NCI-H128 (cell line): Measurements from ENCODE around the gene LRRTM2.
"Not testable (repeated sequence)": the region's sequence is repeated elsewhere in the genome, so short reads cannot be mapped to it uniquely, and the experiment has no call there.

ENCODE experiments used
- DNase-seq: peaks from one replicate; lab custom pipeline; 2025; ENCODE audit not compliant: unreplicated experiment; lab: John Stamatoyannopoulos, UW

Gene LRRTM2

DNA sequence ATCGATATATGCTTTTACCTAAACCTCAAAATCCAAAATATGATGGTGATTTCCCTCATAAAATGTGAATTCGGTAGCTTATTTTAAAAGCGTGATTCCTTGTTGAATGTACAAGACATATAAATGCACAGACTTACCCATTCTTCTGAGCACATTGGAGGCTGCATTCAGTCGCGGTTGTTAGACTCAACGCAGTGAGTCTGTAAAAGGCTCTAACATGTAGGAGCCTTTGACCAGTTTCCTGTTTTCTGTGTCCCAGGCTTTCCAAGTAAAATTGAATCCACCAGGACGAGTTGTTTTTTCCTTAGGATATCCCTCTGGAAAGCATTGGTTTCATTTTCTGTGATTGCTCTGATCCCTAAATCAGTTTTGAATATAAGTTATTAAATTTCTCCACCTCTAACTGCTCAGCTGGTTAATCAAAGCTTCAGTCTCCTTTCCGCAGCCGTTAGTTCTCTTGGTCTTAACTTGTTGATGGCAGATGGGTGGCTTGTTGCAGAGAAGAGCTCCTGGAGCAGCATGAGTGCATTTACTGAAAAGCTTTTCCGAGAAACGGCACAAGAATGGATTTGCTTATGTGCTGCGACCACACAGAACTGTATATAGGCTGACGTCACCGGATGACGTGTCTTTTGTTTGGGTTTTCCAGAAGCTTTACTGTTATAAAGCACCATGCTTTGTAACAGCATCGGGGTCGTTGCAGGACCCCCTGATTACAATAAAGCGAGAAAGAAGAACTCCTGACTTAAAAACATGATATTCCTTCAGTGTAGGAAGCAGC lies at the start of gene LRRTM2:
Gene LRRTM2 (minus strand): TSS at position 565 of the 781 bp plus-strand sequence. CDS start 424 bp downstream, at position 141.
- DNase-seq = peak; percentile 14

DNA sequence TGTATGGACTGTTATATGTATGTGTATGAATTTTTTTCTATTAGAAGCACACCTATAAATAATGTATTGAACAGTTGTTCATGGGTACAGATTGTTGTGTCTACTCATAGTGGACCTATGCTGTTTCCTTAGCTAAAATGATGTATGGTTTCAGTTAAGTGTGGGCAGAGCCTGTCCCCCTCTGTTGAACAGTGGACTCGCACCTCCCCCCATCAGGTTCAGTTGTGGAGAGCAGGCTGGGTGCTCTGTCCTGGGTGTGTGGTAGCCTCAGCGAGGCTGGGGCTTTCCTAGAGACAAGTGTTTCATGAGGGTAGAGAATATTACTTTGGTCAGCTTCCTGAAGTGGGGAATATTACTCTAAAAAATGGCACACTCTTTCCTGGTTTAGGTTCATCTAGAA lies 47.4 kb upstream of the LRRTM2 start:
- DNase-seq = no peak

- not testable (repeated sequence) for DNase-seq
Measured at GRCh38 chr5:138921362-138921761, 46.2 kb upstream of the LRRTM2 start.

GRCh38 chr5:138920181-138920580 lies 45.0 kb upstream of the LRRTM2 start:
- DNase-seq = no peak

DNA sequence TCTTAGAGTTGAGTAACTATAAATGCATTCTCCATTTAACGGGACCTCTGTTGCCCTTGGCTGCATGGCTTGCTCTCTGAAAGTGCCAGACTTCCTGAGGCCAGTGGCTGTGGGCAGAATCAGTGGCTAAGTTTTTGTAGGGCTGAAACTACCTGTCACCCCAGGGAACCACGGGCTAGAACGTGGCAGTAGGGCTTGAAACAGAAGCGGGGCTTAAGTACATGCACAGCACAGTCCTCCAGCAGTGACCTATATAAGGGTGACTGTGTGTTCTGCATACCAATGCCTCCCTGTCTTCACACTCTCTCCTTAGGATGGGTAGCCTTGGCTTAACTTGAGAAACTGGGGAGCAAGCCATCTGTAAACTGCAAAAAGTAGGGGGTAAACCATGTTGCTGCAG lies 43.6 kb upstream of the LRRTM2 start:
- DNase-seq = no peak

GRCh38 chr5:138914338-138914737 lies 39.2 kb upstream of the LRRTM2 start:
- no peak for DNase-seq

DNA sequence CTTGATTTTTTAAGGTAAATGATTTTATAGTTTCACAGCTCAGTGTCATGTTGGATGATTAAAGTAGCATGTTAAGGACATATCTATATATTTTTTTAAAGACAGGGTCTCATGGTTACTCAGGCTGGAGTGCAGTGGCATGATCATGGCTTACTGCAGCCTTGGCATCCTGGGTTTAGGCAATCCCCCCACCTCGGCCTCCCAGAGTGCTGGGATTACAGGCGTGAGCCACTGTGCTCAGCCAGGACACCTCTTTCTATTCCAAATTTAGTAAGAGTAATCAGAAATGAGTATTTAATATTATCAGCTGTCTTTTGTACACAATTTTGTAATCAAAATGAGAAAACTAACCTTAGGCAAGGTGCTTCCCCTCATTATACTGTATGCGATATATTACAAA lies 38.6 kb upstream of the LRRTM2 start:
- DNase-seq = no peak

- no peak for DNase-seq
Measured at GRCh38 chr5:138912093-138912492, 37.0 kb upstream of the LRRTM2 start.

DNA sequence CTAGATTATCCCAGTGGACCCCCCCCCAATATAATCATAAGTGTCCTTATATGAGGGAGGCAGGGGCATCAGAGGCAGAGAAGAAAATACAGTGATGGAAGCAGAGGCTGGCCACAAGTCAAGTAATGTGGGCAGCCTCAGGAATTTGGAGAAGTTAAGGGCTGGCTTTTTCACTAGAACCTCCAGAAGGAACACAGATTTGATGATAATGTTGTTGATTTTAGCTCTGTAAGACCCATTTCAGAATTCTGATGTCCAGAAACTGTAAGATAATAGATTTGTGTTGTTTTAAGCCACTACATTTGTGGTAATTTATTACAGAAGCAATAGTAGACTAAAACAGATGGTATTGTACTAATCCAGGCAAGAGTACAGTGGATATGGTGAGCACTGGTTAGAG lies 36.3 kb upstream of the LRRTM2 start:
- DNase-seq = no peak

DNA sequence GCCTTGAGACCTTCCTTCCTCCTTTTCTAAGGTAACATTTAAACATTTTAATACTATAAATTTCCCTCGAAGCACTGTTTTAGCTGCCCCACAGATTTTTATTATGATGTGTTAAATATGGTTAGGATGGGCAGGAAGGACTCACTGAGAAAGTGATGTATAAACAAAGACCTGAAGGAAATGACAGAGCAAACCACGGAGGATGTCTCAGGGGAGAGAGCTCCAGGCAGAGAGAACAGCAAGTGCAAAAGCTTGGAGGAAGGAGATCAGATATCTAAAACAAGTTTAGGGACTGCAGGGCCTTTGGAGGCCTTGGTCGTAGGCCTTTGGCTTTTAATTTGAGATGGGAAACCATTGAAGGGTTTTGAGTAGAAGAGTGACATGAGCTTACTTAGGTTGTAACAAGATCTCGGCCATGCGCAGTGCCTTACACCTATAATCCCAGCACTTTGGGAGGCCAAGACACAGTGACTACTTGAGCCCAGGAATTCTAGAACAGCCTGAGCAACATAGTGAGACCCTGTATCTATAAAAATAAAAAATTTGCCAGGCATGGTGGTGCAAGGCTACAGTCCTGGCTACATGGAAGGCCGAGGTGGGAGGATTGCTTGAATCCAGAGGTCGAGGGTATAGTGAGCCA lies 35.5 kb upstream of the LRRTM2 start:
- DNase-seq = no peak

- no peak for DNase-seq
Measured at GRCh38 chr5:138909734-138910133, 34.6 kb upstream of the LRRTM2 start.

- no peak for DNase-seq
Measured at GRCh38 chr5:138905541-138905940, 30.4 kb upstream of the LRRTM2 start.

GRCh38 chr5:138903130-138903775 lies 28.1 kb upstream of the LRRTM2 start:
- no peak for DNase-seq

GRCh38 chr5:138901716-138902115 lies 26.6 kb upstream of the LRRTM2 start:
- DNase-seq = no peak

- no peak for DNase-seq
Measured at GRCh38 chr5:138900281-138900965, 25.3 kb upstream of the LRRTM2 start.

DNA sequence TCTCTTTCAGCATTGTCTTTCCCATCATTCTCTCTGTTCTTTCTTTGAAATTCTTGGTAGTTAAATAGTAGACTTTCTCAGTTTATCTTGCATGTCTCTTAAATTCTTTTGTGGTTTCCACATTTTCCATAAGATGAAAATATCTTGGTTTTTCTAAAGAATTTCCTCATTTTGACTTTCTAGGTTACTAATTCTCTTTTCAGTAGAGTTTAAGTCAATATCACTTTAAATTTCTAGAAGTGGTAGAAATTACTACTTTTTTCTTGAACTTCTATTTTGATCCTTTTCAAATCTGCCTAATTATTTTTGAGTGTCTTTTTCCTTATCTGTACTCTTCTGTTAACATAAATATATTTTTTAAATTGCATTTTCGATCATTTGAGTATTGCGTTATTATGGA lies 23.6 kb upstream of the LRRTM2 start:
- no peak for DNase-seq

GRCh38 chr5:138898299-138898698 lies 23.2 kb upstream of the LRRTM2 start:
- DNase-seq = no peak

GRCh38 chr5:138895918-138896317 lies 20.8 kb upstream of the LRRTM2 start:
- DNase-seq = no peak

- no peak for DNase-seq
Measured at GRCh38 chr5:138890644-138891043, 15.5 kb upstream of the LRRTM2 start.

DNA sequence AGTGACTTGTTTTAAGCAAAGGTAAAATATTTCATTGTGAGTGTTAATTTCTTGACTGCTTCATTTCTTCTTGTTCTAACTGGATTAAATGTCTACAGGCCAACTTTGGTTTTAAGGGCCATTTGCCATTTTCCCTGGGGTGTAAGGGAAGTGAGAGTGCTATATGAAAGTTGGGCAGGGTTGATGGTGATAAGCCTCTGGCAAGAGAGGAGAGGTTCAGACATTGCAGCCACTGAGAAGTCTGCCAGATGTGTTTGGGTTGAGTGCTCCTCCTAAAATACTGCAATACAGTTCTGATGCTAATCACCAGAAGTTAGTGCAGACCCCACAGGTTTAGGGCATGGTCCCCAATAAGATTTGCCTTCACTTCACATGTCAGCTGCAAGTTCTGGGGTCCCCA lies 14.9 kb upstream of the LRRTM2 start:
- DNase-seq = no peak

GRCh38 chr5:138884554-138884953 lies 9.4 kb upstream of the LRRTM2 start:
- DNase-seq = no peak

- no peak for DNase-seq
Measured at GRCh38 chr5:138884094-138884493, 9.0 kb upstream of the LRRTM2 start.
